Measurements from ENCODE around the gene LRP8.

- TF ChIP-seq NR3C1 (IDR thresholded peaks at IDR 0.05): no peak
- TF ChIP-seq RNF2 (IDR thresholded peaks at IDR 0.05; ENCODE audit: borderline replicate concordance, low read depth): no peak
- TF ChIP-seq POLR2A (IDR thresholded peaks at IDR 0.05; ENCODE audit: low read length): no peak
- no peak for TF ChIP-seq CTCF (IDR thresholded peaks at IDR 0.05)
- TF ChIP-seq EP300 (IDR thresholded peaks at IDR 0.05): no peak
- TF ChIP-seq, protein P1, sequence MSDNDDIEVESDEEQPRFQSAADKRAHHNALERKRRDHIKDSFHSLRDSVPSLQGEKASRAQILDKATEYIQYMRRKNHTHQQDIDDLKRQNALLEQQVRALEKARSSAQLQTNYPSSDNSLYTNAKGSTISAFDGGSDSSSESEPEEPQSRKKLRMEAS (IDR thresholded peaks at IDR 0.05): no peak
- TF ChIP-seq, protein P2, sequence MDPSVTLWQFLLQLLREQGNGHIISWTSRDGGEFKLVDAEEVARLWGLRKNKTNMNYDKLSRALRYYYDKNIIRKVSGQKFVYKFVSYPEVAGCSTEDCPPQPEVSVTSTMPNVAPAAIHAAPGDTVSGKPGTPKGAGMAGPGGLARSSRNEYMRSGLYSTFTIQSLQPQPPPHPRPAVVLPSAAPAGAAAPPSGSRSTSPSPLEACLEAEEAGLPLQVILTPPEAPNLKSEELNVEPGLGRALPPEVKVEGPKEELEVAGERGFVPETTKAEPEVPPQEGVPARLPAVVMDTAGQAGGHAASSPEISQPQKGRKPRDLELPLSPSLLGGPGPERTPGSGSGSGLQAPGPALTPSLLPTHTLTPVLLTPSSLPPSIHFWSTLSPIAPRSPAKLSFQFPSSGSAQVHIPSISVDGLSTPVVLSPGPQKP (IDR thresholded peaks at IDR 0.05; ENCODE audit: low read depth, low read length): no peak
- TF ChIP-seq RAD21 (conservative IDR thresholded peaks at IDR 0.05 in 1 of 2, IDR thresholded peaks at IDR 0.05 in 1 of 2): no peak
- no peak for TF ChIP-seq NFE2L2 (conservative IDR thresholded peaks at IDR 0.05; ENCODE audit: low read length)
- TF ChIP-seq BHLHE40 (IDR thresholded peaks at IDR 0.05; ENCODE audit: low read depth, low read length): no peak
Observed at GRCh38 chr1:53275566-53275965, 52.3 kb downstream of the LRP8 start.
